H9 (cell line): ENCODE results near the gene KCNH1. TPM values are rescaled to one million over a fixed set of nuclear protein-coding genes. Genes with fewer than 3 reads are reported as not detected.

Source experiments
- DNase-seq: peaks from one replicate; pipeline ENCODE4 v3.0.0-alpha.2; 2017
- H2AFZ ChIP-seq: one replicate; pipeline ENCODE4 v1.6.1; 2013; ENCODE audit warnings: mild to moderate bottlenecking, low read length, control low read depth, moderate library complexity
- H2AK5ac ChIP-seq: 2 replicates; pipeline ENCODE4 v1.6.1; 2013; ENCODE audit warnings: low read length, control low read depth, mixed read lengths; ENCODE audit not compliant: insufficient read length
- H2BK120ac ChIP-seq: one replicate; pipeline ENCODE4 v1.6.1; 2013; ENCODE audit warnings: low read depth, mild to moderate bottlenecking, low read length, control low read depth, inconsistent platforms; ENCODE audit not compliant: poor library complexity, severe bottlenecking
- H2BK12ac ChIP-seq: 2 replicates; pipeline ENCODE4 v1.6.1; 2013; ENCODE audit warnings: low read length, control low read depth, mixed read lengths, low read depth; ENCODE audit not compliant: insufficient read length
- H2BK15ac ChIP-seq: 2 replicates; pipeline ENCODE4 v1.6.1; 2013; ENCODE audit warnings: low read depth, low read length, control low read depth
- H2BK20ac ChIP-seq: one replicate; pipeline ENCODE4 v1.6.1; 2013; ENCODE audit warnings: low read depth, mild to moderate bottlenecking, low read length, control low read depth, inconsistent platforms; ENCODE audit not compliant: poor library complexity, severe bottlenecking
- H2BK5ac ChIP-seq: 2 replicates; pipeline ENCODE4 v1.6.1; 2013; ENCODE audit warnings: low read length, control low read depth, mixed read lengths; ENCODE audit not compliant: insufficient read length
- H3K14ac ChIP-seq: 2 replicates; pipeline ENCODE4 v1.6.1; 2013; ENCODE audit warnings: low read length, control low read depth; ENCODE audit not compliant: insufficient read depth
- H3K18ac ChIP-seq: 2 replicates; pipeline ENCODE4 v1.6.1; 2013; ENCODE audit warnings: low read depth, mild to moderate bottlenecking, mixed read lengths, low read length, control low read depth; ENCODE audit not compliant: insufficient read length
- H3K23ac ChIP-seq: 2 replicates; pipeline ENCODE4 v1.6.1; 2013; ENCODE audit warnings: low read length, control low read depth, mixed read lengths, low read depth; ENCODE audit not compliant: insufficient read length
- H3K23me2 ChIP-seq: 2 replicates; pipeline ENCODE4 v1.6.1; 2013; ENCODE audit warnings: low read depth, mild to moderate bottlenecking, mixed read lengths, low read length, control low read depth; ENCODE audit not compliant: insufficient read length, poor library complexity, severe bottlenecking
- H3K27ac ChIP-seq: 2 replicates; pipeline ENCODE4 v1.5.1; 2013; ENCODE audit warnings: low read length, control low read depth, mixed read lengths, low read depth; ENCODE audit not compliant: insufficient read length
- H3K27me3 ChIP-seq: 2 replicates; pipeline ENCODE4 v1.6.1; 2013; ENCODE audit warnings: low read length, control low read depth, inconsistent platforms; ENCODE audit not compliant: insufficient read depth
- H3K4ac ChIP-seq: 2 replicates; pipeline ENCODE4 v1.6.1; 2013; ENCODE audit warnings: low read depth, mild to moderate bottlenecking, control low read depth, inconsistent platforms, low read length, moderate library complexity
- H3K4me1 ChIP-seq: 2 replicates; pipeline ENCODE4 v1.6.1; 2013; ENCODE audit warnings: low read length, control low read depth, inconsistent platforms; ENCODE audit not compliant: insufficient read depth
- H3K4me2 ChIP-seq: 2 replicates; pipeline ENCODE4 v1.6.1; 2013; ENCODE audit warnings: low read length, control low read depth, mixed read lengths; ENCODE audit not compliant: insufficient read length, insufficient read depth
- H3K56ac ChIP-seq: 2 replicates; pipeline ENCODE4 v1.6.1; 2013; ENCODE audit warnings: low read depth, mild to moderate bottlenecking, mixed read lengths, low read length, control low read depth; ENCODE audit not compliant: insufficient read length
- H3K79me1 ChIP-seq: 2 replicates; pipeline ENCODE4 v1.6.1; 2013; ENCODE audit warnings: low read depth, mild to moderate bottlenecking, moderate library complexity, low read length, control low read depth, inconsistent platforms; ENCODE audit not compliant: insufficient read depth, poor library complexity, severe bottlenecking
- H3K79me2 ChIP-seq: 2 replicates; pipeline ENCODE4 v1.6.1; 2013; ENCODE audit warnings: low read length, control low read depth, inconsistent platforms; ENCODE audit not compliant: insufficient read depth
- H3K9ac ChIP-seq: 2 replicates; pipeline ENCODE4 v1.6.1; 2013; ENCODE audit warnings: low read length, control low read depth, mixed read lengths; ENCODE audit not compliant: insufficient read length; ENCODE audit errors: extremely low read depth
- H3K9me3 ChIP-seq: one replicate; pipeline ENCODE4 v1.6.1; 2013; ENCODE audit warnings: low read depth, low read length, inconsistent platforms; ENCODE audit not compliant: control insufficient read depth
- H3T11ph ChIP-seq: one replicate; pipeline ENCODE4 v1.6.1; 2013; ENCODE audit warnings: mild to moderate bottlenecking, low read length, control low read depth, inconsistent platforms
- H4K20me1 ChIP-seq: one replicate; pipeline ENCODE4 v1.6.1; 2013; ENCODE audit not compliant: control insufficient read depth, insufficient read length, insufficient read depth
- H4K5ac ChIP-seq: 2 replicates; pipeline ENCODE4 v1.6.1; 2013; ENCODE audit warnings: low read depth, mild to moderate bottlenecking, mixed read lengths, low read length, control low read depth; ENCODE audit not compliant: insufficient read length
- H4K8ac ChIP-seq: replicated peaks from 2 replicates; pipeline ENCODE4 v1.6.1; 2013; ENCODE audit warnings: low read length, control low read depth, mixed read lengths, low read depth; ENCODE audit not compliant: insufficient read length
- H4K91ac ChIP-seq: 2 replicates; pipeline ENCODE4 v1.6.1; 2013; ENCODE audit warnings: low read depth, mild to moderate bottlenecking, moderate library complexity, mixed read lengths, low read length, control low read depth; ENCODE audit not compliant: insufficient read length
- H3K27ac Mint-ChIP-seq, 3 experiments: 2 replicates in 2 of 3; 3 replicates in 1 of 3; pipeline ENCODE4 v1.8.0; 2020 to 2021; ENCODE audit warnings: mixed read lengths in 3 of 3, mild to moderate bottlenecking in 1 of 3, moderate library complexity in 1 of 3
- H3K27me3 Mint-ChIP-seq: 2 replicates; pipeline ENCODE4 v1.8.0; 2021; ENCODE audit warnings: low read depth, mild to moderate bottlenecking, moderate library complexity, mixed read lengths
- H3K36me3 Mint-ChIP-seq, 3 experiments: 2 replicates in 2 of 3; 3 replicates in 1 of 3; pipeline ENCODE4 v1.8.0; 2020 to 2021; ENCODE audit warnings: low read depth in 3 of 3, mixed read lengths in 3 of 3; ENCODE audit not compliant: insufficient read depth in 1 of 3
- H3K4me1 Mint-ChIP-seq, 2 experiments: 2 replicates each; pipeline ENCODE4 v1.8.0; 2020; ENCODE audit warnings: mixed read lengths in 2 of 2
- H3K4me3 Mint-ChIP-seq, 2 experiments: 2 replicates in 1 of 2; 3 replicates in 1 of 2; pipeline ENCODE4 v1.8.0; 2020 to 2021; ENCODE audit warnings: mild to moderate bottlenecking in 2 of 2, mixed read lengths in 2 of 2, moderate library complexity in 1 of 2
- H3K9me3 Mint-ChIP-seq, 2 experiments: 2 replicates in 1 of 2; 3 replicates in 1 of 2; pipeline ENCODE4 v1.8.0; 2020; ENCODE audit warnings: mild to moderate bottlenecking in 2 of 2, mixed read lengths in 2 of 2, moderate library complexity in 1 of 2
- total RNA-seq: library from RNA; stranded (reverse); gene quantifications from 2 replicates; pipeline ENCODE4 v1.2.1, GENCODE V29; 2021
- TF ChIP-seq, protein P1 (sequence below): fragments of 200-600 bp; sonication (generic); conservative IDR thresholded peaks from 3 replicates; pipeline ENCODE4 v1.8.0; 2021; ENCODE audit warnings: antibody characterized with exemption, mild to moderate bottlenecking

Gene KCNH1
- total RNA-seq, 1 experiment from 2014 or later, result 0.11 TPM

GRCh38 chr1:210850556-210850955 lies 283.4 kb downstream of the KCNH1 start:
- Histone ChIP-seq H2BK20ac (no peak overlapping the region), H3K79me2 (no peaks in the 10 kb centered on the region), H3K79me1 (no peaks in the 10 kb centered on the region), H4K5ac (no peak overlapping the region), H3K4me2 (no peak overlapping the region), H4K20me1 (no peaks in the 10 kb centered on the region), H3K27ac (no peak overlapping the region), H2AFZ (no peak overlapping the region), H2BK12ac (no peak overlapping the region), H2BK120ac (no peak overlapping the region), H3K56ac (no peak overlapping the region), H3K4ac (no peak overlapping the region), H2BK5ac (no peak overlapping the region), H3K4me1 (no peaks in the 10 kb centered on the region), H3K27me3 (no peaks in the 10 kb centered on the region), H4K8ac (no peak overlapping the region), H2AK5ac (no peak overlapping the region), H3K18ac (no peak overlapping the region), H3K23ac (no peak overlapping the region), H3K14ac (no peak overlapping the region), H2BK15ac (no peak overlapping the region), H3K23me2 (no peaks in the 10 kb centered on the region), H3K9me3 (no peaks in the 10 kb centered on the region), H3K9ac (no peak overlapping the region), H3T11ph (no peak overlapping the region), H4K91ac (no peak overlapping the region)
- Mint-ChIP-seq H3K27me3 (peaks cover 7% of the 10 kb centered on the region; the same call in 1 of the 2 replicates), H3K27ac (no peak overlapping the region), H3K4me1 (no peaks in the 10 kb centered on the region), H3K9me3 (peaks cover 0 to 4% of the 10 kb centered on the region in 2 experiments; a peak in 3 of 5 replicates), H3K36me3 (no peaks in the 10 kb centered on the region), H3K4me3 (no peak overlapping the region)
- no peak for DNase-seq
- TF ChIP-seq, protein P1, sequence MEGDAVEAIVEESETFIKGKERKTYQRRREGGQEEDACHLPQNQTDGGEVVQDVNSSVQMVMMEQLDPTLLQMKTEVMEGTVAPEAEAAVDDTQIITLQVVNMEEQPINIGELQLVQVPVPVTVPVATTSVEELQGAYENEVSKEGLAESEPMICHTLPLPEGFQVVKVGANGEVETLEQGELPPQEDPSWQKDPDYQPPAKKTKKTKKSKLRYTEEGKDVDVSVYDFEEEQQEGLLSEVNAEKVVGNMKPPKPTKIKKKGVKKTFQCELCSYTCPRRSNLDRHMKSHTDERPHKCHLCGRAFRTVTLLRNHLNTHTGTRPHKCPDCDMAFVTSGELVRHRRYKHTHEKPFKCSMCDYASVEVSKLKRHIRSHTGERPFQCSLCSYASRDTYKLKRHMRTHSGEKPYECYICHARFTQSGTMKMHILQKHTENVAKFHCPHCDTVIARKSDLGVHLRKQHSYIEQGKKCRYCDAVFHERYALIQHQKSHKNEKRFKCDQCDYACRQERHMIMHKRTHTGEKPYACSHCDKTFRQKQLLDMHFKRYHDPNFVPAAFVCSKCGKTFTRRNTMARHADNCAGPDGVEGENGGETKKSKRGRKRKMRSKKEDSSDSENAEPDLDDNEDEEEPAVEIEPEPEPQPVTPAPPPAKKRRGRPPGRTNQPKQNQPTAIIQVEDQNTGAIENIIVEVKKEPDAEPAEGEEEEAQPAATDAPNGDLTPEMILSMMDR, result no peak
